SK-N-SH (cell line): ENCODE measurements around the gene YWHAE.

Experiments used
- ELF1 ChIP-seq: IDR thresholded peaks from 2 replicates; pipeline ENCODE4 v1.4.0; 2012
- EP300 ChIP-seq, 2 experiments: IDR thresholded peaks; 2 replicates each; pipeline versions ENCODE4 v1.4.0 to v1.6.1; 2012; ENCODE audit warnings: borderline replicate concordance in 1 of 2, low read depth in 1 of 2, low read length in 1 of 2
- GABPA ChIP-seq: IDR thresholded peaks from 2 replicates; pipeline ENCODE4 v1.4.0; 2012; ENCODE audit warnings: low read depth, mild to moderate bottlenecking
- RAD21 ChIP-seq: IDR thresholded peaks from 2 replicates; pipeline ENCODE4 v1.6.1; 2012; ENCODE audit warnings: mild to moderate bottlenecking, low read length
- TEAD4 ChIP-seq: IDR thresholded peaks from 2 replicates; pipeline ENCODE4 v1.4.0; 2012; ENCODE audit warnings: mild to moderate bottlenecking, borderline replicate concordance; ENCODE audit not compliant: insufficient read depth
- TF ChIP-seq, protein P1 (sequence below): fragments of 200-600 bp; sonication (generic); IDR thresholded peaks from 2 replicates; pipeline ENCODE4 v1.6.1; 2017; ENCODE audit warnings: antibody characterized with exemption, mild to moderate bottlenecking, moderate library complexity
- TF ChIP-seq, protein P2 (sequence below): IDR thresholded peaks from 2 replicates; pipeline ENCODE4 v1.4.0; 2012; ENCODE audit warnings: low read depth, borderline replicate concordance
- TF ChIP-seq, protein P3 (sequence below): IDR thresholded peaks from 2 replicates; pipeline ENCODE4 v1.4.0; 2012; ENCODE audit warnings: low read depth

DNA sequence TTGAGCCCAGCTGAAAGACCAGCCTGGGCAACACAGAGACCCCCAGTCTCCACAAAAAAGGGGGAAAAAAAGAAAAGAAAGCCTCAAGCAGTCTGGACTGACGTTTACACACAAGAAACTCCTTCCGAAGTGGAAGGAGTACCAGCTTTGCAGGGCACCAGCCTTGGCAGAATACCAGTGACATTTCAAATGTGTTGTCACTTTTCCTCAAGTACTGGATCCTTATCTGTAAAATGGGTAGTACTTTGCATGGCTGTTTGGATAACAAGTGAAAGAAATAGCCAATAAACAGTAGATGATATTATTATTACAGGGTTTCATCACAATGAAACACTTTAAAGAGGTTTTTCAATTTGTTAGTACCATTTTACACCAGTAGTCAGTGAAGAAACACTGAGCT, 14.2 kb downstream of the YWHAE start:
- TF ChIP-seq, protein P1, sequence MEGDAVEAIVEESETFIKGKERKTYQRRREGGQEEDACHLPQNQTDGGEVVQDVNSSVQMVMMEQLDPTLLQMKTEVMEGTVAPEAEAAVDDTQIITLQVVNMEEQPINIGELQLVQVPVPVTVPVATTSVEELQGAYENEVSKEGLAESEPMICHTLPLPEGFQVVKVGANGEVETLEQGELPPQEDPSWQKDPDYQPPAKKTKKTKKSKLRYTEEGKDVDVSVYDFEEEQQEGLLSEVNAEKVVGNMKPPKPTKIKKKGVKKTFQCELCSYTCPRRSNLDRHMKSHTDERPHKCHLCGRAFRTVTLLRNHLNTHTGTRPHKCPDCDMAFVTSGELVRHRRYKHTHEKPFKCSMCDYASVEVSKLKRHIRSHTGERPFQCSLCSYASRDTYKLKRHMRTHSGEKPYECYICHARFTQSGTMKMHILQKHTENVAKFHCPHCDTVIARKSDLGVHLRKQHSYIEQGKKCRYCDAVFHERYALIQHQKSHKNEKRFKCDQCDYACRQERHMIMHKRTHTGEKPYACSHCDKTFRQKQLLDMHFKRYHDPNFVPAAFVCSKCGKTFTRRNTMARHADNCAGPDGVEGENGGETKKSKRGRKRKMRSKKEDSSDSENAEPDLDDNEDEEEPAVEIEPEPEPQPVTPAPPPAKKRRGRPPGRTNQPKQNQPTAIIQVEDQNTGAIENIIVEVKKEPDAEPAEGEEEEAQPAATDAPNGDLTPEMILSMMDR: no peak
- no peak for TF ChIP-seq ELF1
- TF ChIP-seq, protein P2, sequence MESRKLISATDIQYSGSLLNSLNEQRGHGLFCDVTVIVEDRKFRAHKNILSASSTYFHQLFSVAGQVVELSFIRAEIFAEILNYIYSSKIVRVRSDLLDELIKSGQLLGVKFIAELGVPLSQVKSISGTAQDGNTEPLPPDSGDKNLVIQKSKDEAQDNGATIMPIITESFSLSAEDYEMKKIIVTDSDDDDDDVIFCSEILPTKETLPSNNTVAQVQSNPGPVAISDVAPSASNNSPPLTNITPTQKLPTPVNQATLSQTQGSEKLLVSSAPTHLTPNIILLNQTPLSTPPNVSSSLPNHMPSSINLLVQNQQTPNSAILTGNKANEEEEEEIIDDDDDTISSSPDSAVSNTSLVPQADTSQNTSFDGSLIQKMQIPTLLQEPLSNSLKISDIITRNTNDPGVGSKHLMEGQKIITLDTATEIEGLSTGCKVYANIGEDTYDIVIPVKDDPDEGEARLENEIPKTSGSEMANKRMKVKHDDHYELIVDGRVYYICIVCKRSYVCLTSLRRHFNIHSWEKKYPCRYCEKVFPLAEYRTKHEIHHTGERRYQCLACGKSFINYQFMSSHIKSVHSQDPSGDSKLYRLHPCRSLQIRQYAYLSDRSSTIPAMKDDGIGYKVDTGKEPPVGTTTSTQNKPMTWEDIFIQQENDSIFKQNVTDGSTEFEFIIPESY: no peak
- TF ChIP-seq TEAD4: no peak
- TF ChIP-seq GABPA: no peak
- TF ChIP-seq, protein P3, sequence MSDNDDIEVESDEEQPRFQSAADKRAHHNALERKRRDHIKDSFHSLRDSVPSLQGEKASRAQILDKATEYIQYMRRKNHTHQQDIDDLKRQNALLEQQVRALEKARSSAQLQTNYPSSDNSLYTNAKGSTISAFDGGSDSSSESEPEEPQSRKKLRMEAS: no peak
- no peak for TF ChIP-seq EP300 (IDR thresholded peaks at IDR 0.05; ENCODE audit: borderline replicate concordance in 1 of 2, low read depth in 1 of 2, low read length in 1 of 2)
- no peak for TF ChIP-seq RAD21
